Kidney tubule cell (primary cell): ENCODE results near the gene RAD54L.
"Not testable (repeated sequence)": the region's sequence is repeated elsewhere in the genome, so short reads cannot be mapped to it uniquely, and the experiment has no call there.

Experiments
- DNase-seq: peaks from one replicate; pipeline ENCODE4 v3.0.0-alpha.2; 2018; ENCODE audit warnings: low spot score

RAD54L gene

DNA sequence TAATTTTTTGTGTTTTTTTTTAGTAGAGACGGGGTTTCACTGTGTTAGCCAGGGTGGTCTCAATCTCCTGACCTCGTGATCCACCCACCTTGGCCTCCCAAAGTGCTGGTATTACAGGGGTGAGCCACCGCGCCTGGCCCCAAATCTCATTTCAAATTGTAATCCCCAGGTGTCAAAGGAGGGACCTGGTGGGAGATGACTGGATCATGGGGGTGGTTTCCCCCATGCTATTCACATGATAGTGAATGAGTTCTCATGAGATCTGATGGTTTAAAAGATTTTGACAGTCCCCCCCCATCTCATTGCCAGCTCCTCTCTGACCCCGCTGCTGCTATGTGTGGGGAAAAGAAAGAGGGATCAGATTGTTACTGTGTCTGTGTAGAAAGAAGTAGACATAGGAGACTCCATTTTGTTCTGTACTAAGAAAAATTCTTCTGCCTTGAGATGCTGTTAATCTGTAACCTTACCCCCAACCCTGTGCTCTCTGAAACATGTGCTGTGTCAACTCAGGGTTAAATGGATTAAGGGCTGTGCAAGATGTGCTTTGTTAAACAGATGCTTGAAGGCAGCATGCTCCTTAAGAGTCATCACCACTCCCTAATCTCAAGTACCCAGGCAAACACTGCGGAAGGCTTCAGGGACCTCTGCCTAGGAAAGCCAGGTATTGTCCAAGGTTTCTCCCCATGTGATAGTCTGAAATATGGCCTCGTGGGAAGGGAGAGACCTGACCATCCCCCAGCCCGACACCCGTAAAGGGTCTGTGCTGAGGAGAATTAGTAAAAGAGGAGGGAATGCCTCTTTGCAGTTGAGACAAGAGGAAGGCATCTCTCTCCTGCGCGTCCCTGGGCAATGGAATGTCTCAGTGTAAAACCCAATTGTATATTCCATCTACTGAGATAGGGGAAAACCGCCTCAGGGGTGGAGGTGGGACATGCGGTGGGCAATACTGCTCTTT lies 72.7 kb downstream of the RAD54L start:
- not testable (repeated sequence) for DNase-seq

DNA sequence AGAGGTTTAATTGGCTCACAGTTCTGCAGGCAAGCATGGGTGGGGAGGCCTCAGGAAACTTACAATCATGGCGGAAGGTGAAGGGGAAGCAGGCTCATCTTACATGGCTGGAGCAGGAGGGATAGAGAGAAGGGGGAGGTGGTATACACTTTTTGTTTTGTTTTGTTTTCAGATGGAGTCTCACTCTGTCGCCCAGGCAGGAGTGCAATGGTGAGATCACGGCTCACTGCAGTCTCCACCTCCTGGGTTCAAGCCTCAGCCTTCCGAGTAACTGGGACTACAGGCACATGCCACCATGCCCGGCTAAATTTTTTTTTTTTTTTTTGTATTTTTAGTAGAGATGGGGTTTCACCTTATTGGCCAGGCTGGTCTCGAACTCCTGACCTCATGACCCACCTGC lies 74.6 kb downstream of the RAD54L start:
- not testable (repeated sequence) for DNase-seq

DNA sequence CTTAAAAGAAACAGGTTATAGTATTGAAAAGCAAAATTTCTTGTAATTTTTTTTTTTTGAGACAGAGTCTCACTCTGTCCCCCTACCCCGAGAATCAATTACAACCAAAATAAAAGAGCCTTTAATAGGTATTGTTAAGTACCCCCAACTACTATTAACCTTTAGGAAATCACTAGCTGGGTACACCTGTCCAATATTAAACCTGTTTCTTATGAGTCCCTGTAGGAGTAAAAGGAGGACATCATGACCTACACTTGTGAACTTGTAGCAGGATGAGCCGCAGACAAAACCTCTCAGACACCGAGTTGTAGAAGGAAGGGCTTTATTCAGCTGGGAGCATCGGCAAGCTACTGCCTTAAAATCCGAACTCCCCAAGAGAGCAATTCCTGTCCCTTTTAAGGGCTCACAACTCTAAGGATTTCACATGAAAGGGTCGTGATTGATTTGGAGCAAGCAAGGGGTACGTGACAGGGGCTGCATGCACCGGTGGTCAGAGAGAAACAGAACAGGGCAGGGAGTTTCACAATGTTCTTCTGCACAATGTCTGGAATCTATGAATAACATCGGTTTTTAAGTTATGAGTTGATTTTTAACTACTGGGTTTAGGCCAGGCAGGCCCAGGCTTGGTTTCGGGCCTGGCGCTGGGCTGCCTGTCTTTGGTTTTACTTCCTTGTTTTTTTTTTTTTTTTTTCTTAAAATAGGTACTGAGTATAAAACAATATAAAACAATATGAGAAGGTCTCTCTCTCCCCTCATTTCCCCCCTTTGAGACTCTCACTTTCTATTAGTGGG lies 77.9 kb downstream of the RAD54L start:
- peak; percentile 48 for DNase-seq
